K562 (cell line): ENCODE measurements around the gene TRAF3IP3. TPM values are rescaled to one million over a fixed set of nuclear protein-coding genes. Genes with fewer than 3 reads are reported as not detected.

Experiments used
- ATAC-seq: fragments of 200-7000 bp; cut with Tn5 transposase; 3 replicates; pipeline ENCODE4 v1.9.1; 2020; ENCODE audit warnings: moderate library complexity
- BruUV-seq: library from RNA; stranded (reverse); fragments of 400-500 nt; replicated peaks from 2 replicates; lab custom pipeline; 2021; lab: Mats Ljungman, UMichigan
- CTCF ChIA-PET: fragments of 300-600 bp; formaldehyde crosslinking; extraction: SDS; loops from one replicate; lab custom pipeline; 2021; ENCODE audit warnings: low intra/inter-chr PET ratio; lab: Yijun Ruan, JAX
- POLR2A ChIA-PET: fragments of 300-600, 350-650 bp; sonication (Branson Sonifier 250); formaldehyde crosslinking; extraction: SDS; loops from one replicate; lab custom pipeline; 2021; ENCODE audit warnings: antibody characterized with exemption, inconsistent platforms; lab: Yijun Ruan, JAX
- DNase-seq, 4 experiments: peaks; one replicate each; pipeline versions ENCODE4 v3.0.0 to v3.0.0-alpha.2; 2011 to 2018; ENCODE audit warnings: low spot score in 3 of 4, mixed read lengths in 3 of 4; ENCODE audit errors: extremely low read depth in 1 of 4
- FAIRE-seq: peaks from 2 replicates; lab custom pipeline; 2011; peaks lifted over from hg19 to GRCh38; lab: Jason Lieb, UNC
- H2AFZ ChIP-seq: 2 replicates; pipeline ENCODE4 v1.6.0; 2011; ENCODE audit warnings: low read depth, low read length, control low read depth, inconsistent platforms
- H3K27ac ChIP-seq: fragments of 200-600 bp; 3 replicates; pipeline ENCODE4 v1.8.0; 2011; ENCODE audit warnings: low read depth, mild to moderate bottlenecking, control low read depth, inconsistent platforms, low read length, moderate library complexity, mixed read lengths; ENCODE audit errors: extremely low read depth
- H3K27me3 ChIP-seq, 2 experiments: fragments of 300-600 bp in 1 of 2; 2 replicates in 1 of 2; 3 replicates in 1 of 2; pipeline versions ENCODE4 v1.6.0 to v1.8.0; 2011; ENCODE audit warnings: inconsistent platforms in 2 of 2, low read length in 2 of 2, mild to moderate bottlenecking in 1 of 2, mixed read lengths in 1 of 2, moderate library complexity in 1 of 2; ENCODE audit not compliant: control insufficient read depth in 2 of 2, insufficient read depth in 2 of 2
- H3K36me3 ChIP-seq: fragments of 300-600 bp; 3 replicates; pipeline ENCODE4 v1.8.0; 2011; ENCODE audit warnings: mild to moderate bottlenecking, low read length, inconsistent platforms; ENCODE audit not compliant: control insufficient read depth, insufficient read depth
- H3K4me1 ChIP-seq, 2 experiments: fragments of 200-600 bp in 1 of 2; replicated peaks in 1 of 2; 2 replicates in 1 of 2; 3 replicates in 1 of 2; pipeline versions ENCODE4 v1.5.1 to v1.8.0; 2011; ENCODE audit warnings: inconsistent platforms in 2 of 2, low read length in 2 of 2, mild to moderate bottlenecking in 1 of 2, mixed read lengths in 1 of 2, moderate library complexity in 1 of 2; ENCODE audit not compliant: control insufficient read depth in 2 of 2, insufficient read depth in 2 of 2
- H3K4me2 ChIP-seq: 2 replicates; pipeline ENCODE4 v1.6.1; 2011; ENCODE audit warnings: low read length, control low read depth, inconsistent platforms, mixed read lengths; ENCODE audit not compliant: insufficient read depth
- H3K4me3 ChIP-seq: fragments of 200-600 bp; sonication (generic), shearing (Covaris generic); 2 replicates; pipeline ENCODE4 v1.5.1; 2016; ENCODE audit warnings: control low read depth, inconsistent platforms
- H3K79me2 ChIP-seq: fragments of 200-600 bp; 3 replicates; pipeline ENCODE4 v1.8.0; 2011; ENCODE audit warnings: low read length, inconsistent platforms; ENCODE audit not compliant: control insufficient read depth, insufficient read depth
- H3K9ac ChIP-seq, 2 experiments: 2 replicates each; pipeline versions ENCODE4 v1.6.0 to v1.6.1; 2011; ENCODE audit warnings: low read depth in 2 of 2, low read length in 2 of 2, control low read depth in 1 of 2, inconsistent platforms in 1 of 2, mild to moderate bottlenecking in 1 of 2, mixed read lengths in 1 of 2; ENCODE audit not compliant: insufficient read depth in 1 of 2
- H3K9me1 ChIP-seq: one replicate; pipeline ENCODE4 v1.6.0; 2011; ENCODE audit warnings: inconsistent platforms, mild to moderate bottlenecking, low read length, moderate library complexity; ENCODE audit not compliant: control insufficient read depth, insufficient read depth
- H3K9me3 ChIP-seq: replicated peaks from 2 replicates; pipeline ENCODE4 v1.5.1; 2011; ENCODE audit warnings: low read depth, low read length, inconsistent platforms; ENCODE audit not compliant: control insufficient read depth, insufficient read depth
- H4K20me1 ChIP-seq: replicated peaks from 2 replicates; pipeline ENCODE4 v1.6.1; 2011; ENCODE audit warnings: low read length, inconsistent platforms, mixed read lengths; ENCODE audit not compliant: control insufficient read depth, insufficient read depth
- BMI1 ChIP-seq: fragments of 150-350 bp; IDR thresholded peaks from 2 replicates; pipeline ENCODE4 v1.6.1; 2014; ENCODE audit warnings: low read length
- CREB5 ChIP-seq: fragments of 250-450 bp; sonication (Bioruptor Pico); IDR thresholded peaks from 2 replicates; pipeline ENCODE4 v1.5.0; 2020; ENCODE audit warnings: mild to moderate bottlenecking
- FOSL1 ChIP-seq: fragments of 200-800 bp; sonication (Bioruptor generic); conservative IDR thresholded peaks from 2 replicates; pipeline ENCODE4 v1.6.1; 2016; ENCODE audit warnings: missing genetic modification characterization, missing compliant biosample characterization
- NFRKB ChIP-seq: fragments of 450-650 bp; IDR thresholded peaks from 2 replicates; pipeline ENCODE4 v1.6.1; 2016; ENCODE audit warnings: low read depth
- POLR2A ChIP-seq: fragments of 450-650 bp; conservative IDR thresholded peaks from 2 replicates; pipeline ENCODE4 v1.6.1; 2016
- SMARCC2 ChIP-seq: fragments of 450-650 bp; IDR thresholded peaks from 2 replicates; pipeline ENCODE4 v1.6.1; 2017; ENCODE audit warnings: antibody characterized with exemption, moderate library complexity, mild to moderate bottlenecking, low read depth
- XRCC4 ChIP-seq: IDR thresholded peaks from one replicate; pipeline ENCODE4 v1.6.1; 2011; ENCODE audit not compliant: insufficient read depth, insufficient read length; ENCODE audit errors: extremely low read depth
- ZC3H8 ChIP-seq: fragments of 450-650 bp; IDR thresholded peaks from 2 replicates; pipeline ENCODE4 v1.6.1; 2017
- ZKSCAN1 ChIP-seq: fragments of 150-350 bp; IDR thresholded peaks from 2 replicates; pipeline ENCODE4 v1.6.1; 2016; ENCODE audit warnings: low read depth, low read length
- ZNF140 ChIP-seq: fragments of 250-450 bp; sonication (Bioruptor Pico); IDR thresholded peaks from 2 replicates; pipeline ENCODE4 v1.8.0; 2021; ENCODE audit warnings: moderate library complexity, mild to moderate bottlenecking, inconsistent platforms
- ZNF444 ChIP-seq: fragments of 250-450 bp; sonication (Bioruptor Pico); IDR thresholded peaks from 2 replicates; pipeline ENCODE4 v1.4.0; 2020; ENCODE audit warnings: mild to moderate bottlenecking, moderate library complexity
- ZNF518B ChIP-seq: fragments of 250-450 bp; sonication (Bioruptor Pico); IDR thresholded peaks from 2 replicates; pipeline ENCODE4 v1.5.0; 2021; ENCODE audit warnings: mild to moderate bottlenecking, moderate library complexity
- ZNF551 ChIP-seq: fragments of 250-450 bp; sonication (Bioruptor Pico); IDR thresholded peaks from 2 replicates; pipeline ENCODE4 v1.5.0; 2021; ENCODE audit warnings: mild to moderate bottlenecking, moderate library complexity
- WGBS: fragments of 100-300 bp; shearing (Covaris generic); methylation state at CpG from one replicate; pipeline ENCODE4 v1.1.6; 2016; ENCODE audit warnings: low coverage, mixed read lengths; ENCODE audit not compliant: insufficient coverage; ENCODE audit errors: missing lambda C conversion rate; 5-methylcytosine and 5-hydroxymethylcytosine counted together
- in situ Hi-C: fragments of 300-500 bp; cut with MboI; formaldehyde crosslinking; loops from 4 replicates; pipeline ENCODE4 v1.15.0; 2018; ENCODE audit warnings: inconsistent platforms, mixed read lengths
- intact Hi-C: fragments of 100-400 bp; cut with micrococcal nuclease; formaldehyde crosslinking; loops from 2 replicates; pipeline ENCODE4 v1.14.2; 2022
- polyA plus RNA-seq, 8 experiments: library from polyadenylated mRNA; depleted of rRNA in 4 of 8; stranded (reverse) in 5 of 8; unstranded in 3 of 8; fragments of >200 nt; fragmentation: Nextera tagmentation in 2 of 8; fragmentation: Illumina TruSeq in 1 of 8; extraction: Ambion mirVana in 2 of 8; extraction: Trizol in 1 of 8; gene quantifications; 2 replicates each; pipeline versions ENCODE4 v1.2.1 to v1.2.3, GENCODE V29; 2011 to 2014; ENCODE audit warnings: inconsistent platforms in 1 of 8, missing spikeins in 1 of 8
- total RNA-seq, 7 experiments: library from RNA; depleted of rRNA in 6 of 7; stranded (reverse); fragments of >200 nt in 6 of 7; fragmentation: Illumina TruSeq in 2 of 7; extraction: Trizol in 2 of 7; gene quantifications; 2 replicates each; pipeline versions ENCODE4 v1.2.1 to v1.2.3, GENCODE V29; 2011 to 2021; ENCODE audit warnings: low replicate concordance in 1 of 7
- TF ChIP-seq, protein P1 (sequence below): fragments of 250-450 bp; sonication (Bioruptor Pico); IDR thresholded peaks from 2 replicates; pipeline ENCODE4 v1.8.0; 2022; ENCODE audit warnings: inconsistent platforms

Gene TRAF3IP3
- total and polyA plus RNA-seq, 9 of the 15 experiments (the other 6 are each of a cell fraction or from before 2014, with no cell fraction given): 0.06 to 1.1 (median 0.31) TPM

DNA sequence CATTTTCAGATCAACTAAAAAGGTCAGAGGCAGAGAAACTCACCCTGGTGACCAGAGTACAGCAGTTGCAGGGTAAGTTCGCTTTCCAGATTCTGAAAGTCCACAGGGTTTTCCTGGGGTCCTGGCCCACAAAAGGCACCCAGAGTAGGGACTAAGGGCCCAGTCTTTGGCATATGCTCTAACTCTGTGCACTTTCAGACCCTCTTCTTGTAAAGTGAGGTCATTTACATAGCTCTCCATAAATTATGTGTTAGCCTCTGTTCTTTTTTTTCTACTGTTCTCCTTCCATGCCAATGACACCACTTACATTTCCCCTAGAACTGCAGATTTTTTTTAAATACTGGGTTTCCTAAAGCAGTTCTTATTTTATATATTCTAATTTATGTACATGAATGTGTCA is 22.2 kb downstream of the TRAF3IP3 start:
- no peak for FAIRE-seq
- CTCF ChIA-PET: no interaction called here
- TF ChIP-seq ZNF444 (CRISPR knock-in tag) (no peak), NFRKB (no peak), SMARCC2 (no peak), FOSL1 (tag) (no peak), ZNF551 (CRISPR knock-in tag) (no peak), XRCC4 (no peak), ZNF518B (CRISPR knock-in tag) (no peak), POLR2A (no peak), ZNF140 (CRISPR knock-in tag) (no peak), CREB5 (CRISPR knock-in tag) (no peak), ZC3H8 (no peak), ZKSCAN1 (no peak), BMI1 (no peak)
- TF ChIP-seq, protein P1, sequence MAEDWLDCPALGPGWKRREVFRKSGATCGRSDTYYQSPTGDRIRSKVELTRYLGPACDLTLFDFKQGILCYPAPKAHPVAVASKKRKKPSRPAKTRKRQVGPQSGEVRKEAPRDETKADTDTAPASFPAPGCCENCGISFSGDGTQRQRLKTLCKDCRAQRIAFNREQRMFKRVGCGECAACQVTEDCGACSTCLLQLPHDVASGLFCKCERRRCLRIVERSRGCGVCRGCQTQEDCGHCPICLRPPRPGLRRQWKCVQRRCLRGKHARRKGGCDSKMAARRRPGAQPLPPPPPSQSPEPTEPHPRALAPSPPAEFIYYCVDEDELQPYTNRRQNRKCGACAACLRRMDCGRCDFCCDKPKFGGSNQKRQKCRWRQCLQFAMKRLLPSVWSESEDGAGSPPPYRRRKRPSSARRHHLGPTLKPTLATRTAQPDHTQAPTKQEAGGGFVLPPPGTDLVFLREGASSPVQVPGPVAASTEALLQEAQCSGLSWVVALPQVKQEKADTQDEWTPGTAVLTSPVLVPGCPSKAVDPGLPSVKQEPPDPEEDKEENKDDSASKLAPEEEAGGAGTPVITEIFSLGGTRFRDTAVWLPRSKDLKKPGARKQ: no peak

More for the DNA sequence above, 22.2 kb downstream of the TRAF3IP3 start:
- no peaks in the 10 kb centered on the region for H4K20me1 ChIP-seq
- in situ Hi-C loops (no loop called here), intact Hi-C loops (no loop called here)
- H3K79me2 ChIP-seq: no peaks in the 10 kb centered on the region
- H3K4me2 ChIP-seq: no peak overlapping the region
- no peaks in the 10 kb centered on the region for H3K27me3 ChIP-seq
- H3K36me3 ChIP-seq: peaks cover 7% of the 10 kb centered on the region
- no TSS peak for BruUV-seq
- POLR2A ChIA-PET: interaction anchor here (0.6 to 1.4 kb wide), 2 partner anchors 9 to 38 kb away, joined by 3 to 5 read pairs; no protein-coding TSS in a partner anchor
- no peaks in the 10 kb centered on the region; a peak in 2 of 5 replicates for H3K4me1 ChIP-seq
- no peak for DNase-seq
- H3K9me1 ChIP-seq: no peaks in the 10 kb centered on the region
- WGBS: 33% methylated on average over 1 of the region's 1 CpG
- H3K4me3 ChIP-seq: no peak overlapping the region
- H2AFZ ChIP-seq: no peak overlapping the region
- no peaks in the 10 kb centered on the region for H3K9me3 ChIP-seq
- H3K9ac ChIP-seq: no peak overlapping the region
- no peak overlapping the region for H3K27ac ChIP-seq
- ATAC-seq: no peak
